HepG2 (cell line): Measurements from ENCODE around the gene ARL8A. TPM values are rescaled to one million over a fixed set of nuclear protein-coding genes. Genes with fewer than 3 reads are reported as not detected.
"Not testable (repeated sequence)": the region's sequence is repeated elsewhere in the genome, so short reads cannot be mapped to it uniquely, and the experiment has no call there.

Experiments
- ATAC-seq: fragments of 200-7000 bp; cut with Tn5 transposase; 3 replicates; pipeline ENCODE4 v1.9.1; 2020; ENCODE audit warnings: mild to moderate bottlenecking, moderate library complexity
- BruUV-seq: library from RNA; stranded (reverse); fragments of 400-500 nt; replicated peaks from 2 replicates; lab custom pipeline; 2021; lab: Mats Ljungman, UMichigan
- CTCF ChIA-PET: fragments of 300-600 bp; formaldehyde crosslinking; extraction: SDS; loops from one replicate; lab custom pipeline; 2021; ENCODE audit warnings: low total read pairs, inconsistent platforms, low intra/inter-chr PET ratio; lab: Yijun Ruan, JAX
- POLR2A ChIA-PET: fragments of 350-600 bp; sonication (Branson Sonifier 250); formaldehyde crosslinking; loops from one replicate; lab custom pipeline; 2020; ENCODE audit warnings: antibody characterized with exemption, inconsistent platforms; lab: Yijun Ruan, JAX
- DNase-seq: peaks from one replicate; pipeline ENCODE4 v3.0.0-alpha.2; 2015; ENCODE audit warnings: low spot score
- FAIRE-seq: peaks from 3 replicates; lab custom pipeline; 2011; peaks lifted over from hg19 to GRCh38; lab: Jason Lieb, UNC
- H2AFZ ChIP-seq: one replicate; pipeline ENCODE4 v1.6.1; 2011; ENCODE audit warnings: low read length, inconsistent platforms
- H3K27ac ChIP-seq: fragments of 300-600 bp; 3 replicates; pipeline ENCODE4 v1.8.0; 2011; ENCODE audit warnings: mixed run types, mild to moderate bottlenecking, mixed read lengths, low read length, inconsistent platforms; ENCODE audit not compliant: insufficient read depth; ENCODE audit errors: extremely low read length
- H3K27me3 ChIP-seq, 2 experiments: fragments of 200-600 bp in 1 of 2; 2 replicates in 1 of 2; 3 replicates in 1 of 2; pipeline versions ENCODE4 v1.6.0 to v1.8.0; 2011; ENCODE audit warnings: low read length in 2 of 2, mild to moderate bottlenecking in 2 of 2, moderate library complexity in 2 of 2, inconsistent platforms in 1 of 2; ENCODE audit not compliant: insufficient read depth in 2 of 2, control insufficient read depth in 1 of 2
- H3K36me3 ChIP-seq, 2 experiments: fragments of 200-600 bp in 1 of 2; replicated peaks in 1 of 2; 2 replicates in 1 of 2; 3 replicates in 1 of 2; pipeline versions ENCODE4 v1.5.1 to v1.8.0; 2011; ENCODE audit warnings: low read length in 2 of 2, inconsistent platforms in 1 of 2; ENCODE audit not compliant: insufficient read depth in 2 of 2, control insufficient read depth in 1 of 2
- H3K4me1 ChIP-seq: 2 replicates; pipeline ENCODE4 v1.5.1; 2012; ENCODE audit warnings: low read length, inconsistent platforms; ENCODE audit not compliant: insufficient read depth
- H3K4me2 ChIP-seq: 2 replicates; pipeline ENCODE4 v1.6.0; 2011; ENCODE audit warnings: low read depth, low read length, inconsistent platforms
- H3K4me3 ChIP-seq, 3 experiments: fragments of 200-600 bp in 1 of 3; sonication (generic), shearing (Covaris generic) in 1 of 3; replicated peaks in 1 of 3; 2 replicates each; pipeline ENCODE4 v1.5.1; 2011 to 2016; ENCODE audit warnings: low read length in 3 of 3, inconsistent platforms in 2 of 3, low read depth in 2 of 3, mild to moderate bottlenecking in 2 of 3, control low read depth in 1 of 3, mixed read lengths in 1 of 3; ENCODE audit not compliant: insufficient read depth in 1 of 3
- H3K79me2 ChIP-seq: one replicate; pipeline ENCODE4 v1.6.1; 2011; ENCODE audit warnings: low read length, inconsistent platforms; ENCODE audit not compliant: insufficient read depth
- H3K9ac ChIP-seq: 2 replicates; pipeline ENCODE4 v1.6.0; 2011; ENCODE audit warnings: mild to moderate bottlenecking, low read depth, low read length, inconsistent platforms; ENCODE audit not compliant: insufficient read depth
- H3K9me3 ChIP-seq: 2 replicates; pipeline ENCODE4 v1.5.1; 2012; ENCODE audit warnings: mild to moderate bottlenecking, low read length
- H4K20me1 ChIP-seq: 2 replicates; pipeline ENCODE4 v1.6.0; 2011; ENCODE audit warnings: inconsistent platforms, mild to moderate bottlenecking, low read length, moderate library complexity; ENCODE audit not compliant: insufficient read depth
- TAF15 ChIP-seq: fragments of 200-400 bp; formaldehyde crosslinking; IDR thresholded peaks from one replicate; pipeline ENCODE4 v1.6.1; 2018; ENCODE audit warnings: mild to moderate bottlenecking, low read depth, low read length; ENCODE audit not compliant: poor library complexity, severe bottlenecking
- XRCC5 ChIP-seq: fragments of 200-400 bp; formaldehyde crosslinking; optimal IDR thresholded peaks from 2 replicates; pipeline ENCODE3; 2017; ENCODE audit warnings: mild to moderate bottlenecking, low read length
- ZNF775 ChIP-seq: sonication (generic); formaldehyde crosslinking; IDR thresholded peaks from 2 replicates; pipeline ENCODE4 v1.4.0; 2020; ENCODE audit warnings: missing genetic modification reagents, mild to moderate bottlenecking, moderate library complexity, borderline replicate concordance
- WGBS: methylation state at CpG from one replicate; pipeline ENCODE4 v1.1.6; 2017; ENCODE audit warnings: low lambda C conversion rate; 5-methylcytosine and 5-hydroxymethylcytosine counted together
- in situ Hi-C: cut with HindIII; loops from 2 replicates; pipeline ENCODE4 v1.10.0; 2017; ENCODE audit warnings: low pct_unique_long_range_greater_than_20kb; ENCODE audit not compliant: extremely low pct_ligation_motif_present
- intact Hi-C: fragments of 100-400 bp; cut with micrococcal nuclease; formaldehyde crosslinking; loops from one replicate; pipeline ENCODE4 v1.10.0; 2022; ENCODE audit not compliant: unreplicated experiment
- polyA plus RNA-seq, 8 experiments: library from polyadenylated mRNA; depleted of rRNA in 3 of 8; stranded (reverse) in 7 of 8; unstranded in 1 of 8; fragments of >200 nt; fragmentation: Illumina TruSeq in 4 of 8; extraction: Trizol in 4 of 8; gene quantifications; 2 replicates each; pipeline versions ENCODE4 v1.2.1 to v1.2.3, GENCODE V29; 2011 to 2016; ENCODE audit warnings: low read depth in 4 of 8, missing spikeins in 1 of 8, mixed read lengths in 1 of 8; ENCODE audit not compliant: insufficient read depth in 1 of 8
- total RNA-seq, 5 experiments: library from RNA; depleted of rRNA; stranded (reverse); fragments of >200 nt; fragmentation: Illumina TruSeq; extraction: Trizol; gene quantifications; 2 replicates each; pipeline ENCODE4 v1.2.3, GENCODE V29; 2016; ENCODE audit warnings: low read depth in 1 of 5
- TF ChIP-seq, protein P1 (sequence below), 2 experiments: fragments of 450-650 bp in 1 of 2; sonication (generic) in 1 of 2; formaldehyde crosslinking in 1 of 2; IDR thresholded peaks; 2 replicates each; pipeline versions ENCODE4 v1.6.1 to v1.8.0; 2016 to 2022; ENCODE audit warnings: antibody characterized with exemption in 1 of 2, mild to moderate bottlenecking in 1 of 2, missing genetic modification reagents in 1 of 2

Gene ARL8A
- total and polyA plus RNA-seq, 2 of the 13 experiments (the other 11 are each of a cell fraction or from before 2014, with no cell fraction given), result 2.7 to 23.4 TPM

DNA sequence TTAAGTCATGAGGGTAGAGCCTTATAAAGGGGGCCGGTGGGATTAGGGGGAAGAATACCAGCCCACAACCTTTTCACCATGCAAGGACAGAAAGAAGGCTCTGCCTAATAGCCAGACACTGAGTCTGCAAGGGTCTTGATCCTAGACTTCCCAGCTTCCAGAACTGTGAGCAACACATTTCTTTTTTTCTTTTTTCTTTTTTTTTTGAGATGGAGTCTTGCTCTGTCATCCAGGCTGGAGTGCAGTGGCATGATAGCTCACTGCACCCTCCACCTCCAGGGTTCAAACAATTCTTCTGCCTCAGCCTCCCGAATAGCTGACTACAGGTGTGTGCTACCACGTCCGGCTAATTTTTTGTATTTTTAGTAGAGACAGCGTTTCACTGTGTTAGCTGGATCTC, 1.7 kb upstream of the ARL8A start (continued):
- TF ChIP-seq, protein P1, sequence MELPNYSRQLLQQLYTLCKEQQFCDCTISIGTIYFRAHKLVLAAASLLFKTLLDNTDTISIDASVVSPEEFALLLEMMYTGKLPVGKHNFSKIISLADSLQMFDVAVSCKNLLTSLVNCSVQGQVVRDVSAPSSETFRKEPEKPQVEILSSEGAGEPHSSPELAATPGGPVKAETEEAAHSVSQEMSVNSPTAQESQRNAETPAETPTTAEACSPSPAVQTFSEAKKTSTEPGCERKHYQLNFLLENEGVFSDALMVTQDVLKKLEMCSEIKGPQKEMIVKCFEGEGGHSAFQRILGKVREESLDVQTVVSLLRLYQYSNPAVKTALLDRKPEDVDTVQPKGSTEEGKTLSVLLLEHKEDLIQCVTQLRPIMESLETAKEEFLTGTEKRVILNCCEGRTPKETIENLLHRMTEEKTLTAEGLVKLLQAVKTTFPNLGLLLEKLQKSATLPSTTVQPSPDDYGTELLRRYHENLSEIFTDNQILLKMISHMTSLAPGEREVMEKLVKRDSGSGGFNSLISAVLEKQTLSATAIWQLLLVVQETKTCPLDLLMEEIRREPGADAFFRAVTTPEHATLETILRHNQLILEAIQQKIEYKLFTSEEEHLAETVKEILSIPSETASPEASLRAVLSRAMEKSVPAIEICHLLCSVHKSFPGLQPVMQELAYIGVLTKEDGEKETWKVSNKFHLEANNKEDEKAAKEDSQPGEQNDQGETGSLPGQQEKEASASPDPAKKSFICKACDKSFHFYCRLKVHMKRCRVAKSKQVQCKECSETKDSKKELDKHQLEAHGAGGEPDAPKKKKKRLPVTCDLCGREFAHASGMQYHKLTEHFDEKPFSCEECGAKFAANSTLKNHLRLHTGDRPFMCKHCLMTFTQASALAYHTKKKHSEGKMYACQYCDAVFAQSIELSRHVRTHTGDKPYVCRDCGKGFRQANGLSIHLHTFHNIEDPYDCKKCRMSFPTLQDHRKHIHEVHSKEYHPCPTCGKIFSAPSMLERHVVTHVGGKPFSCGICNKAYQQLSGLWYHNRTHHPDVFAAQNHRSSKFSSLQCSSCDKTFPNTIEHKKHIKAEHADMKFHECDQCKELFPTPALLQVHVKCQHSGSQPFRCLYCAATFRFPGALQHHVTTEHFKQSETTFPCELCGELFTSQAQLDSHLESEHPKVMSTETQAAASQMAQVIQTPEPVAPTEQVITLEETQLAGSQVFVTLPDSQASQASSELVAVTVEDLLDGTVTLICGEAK (IDR thresholded peaks at IDR 0.05), result no peak
- TF ChIP-seq, protein P1 (CRISPR knock-in tag; IDR thresholded peaks at IDR 0.05), result no peak
- TF ChIP-seq XRCC5 (no peak), ZNF775 (no peak), TAF15 (no peak)
- TF ChIP-seq, all 625 proteins: peak for 0

DNA sequence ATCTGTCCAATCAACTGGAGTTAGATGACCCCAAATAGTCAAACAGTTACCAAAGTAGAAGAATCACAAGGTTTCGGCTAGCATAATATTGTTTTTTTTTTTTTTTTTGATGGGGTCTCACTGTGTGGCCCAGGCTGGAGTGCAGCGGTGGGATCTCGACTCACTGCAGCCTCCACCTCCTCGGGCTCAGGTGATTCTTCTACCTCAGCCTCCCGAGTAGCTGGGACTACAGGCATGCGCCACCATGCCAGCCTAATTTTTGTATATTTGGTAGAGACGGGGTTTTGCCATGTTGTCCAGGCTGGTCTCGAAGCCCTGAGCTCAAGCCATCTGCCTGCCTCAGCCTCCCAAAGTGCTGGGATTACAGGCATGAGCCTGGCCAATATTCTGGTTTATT, 1.2 kb upstream of the ARL8A start:
- BruUV-seq, H3K79me2 ChIP-seq, H3K4me2 ChIP-seq, H2AFZ ChIP-seq, POLR2A ChIA-PET, H3K9ac ChIP-seq, H3K36me3 ChIP-seq, FAIRE-seq, DNase-seq, in situ Hi-C loops, ATAC-seq, H3K4me3 ChIP-seq, intact Hi-C loops, H3K27ac ChIP-seq, CTCF ChIA-PET, H4K20me1 ChIP-seq, H3K9me3 ChIP-seq: not testable (repeated sequence)
- peaks cover 0 to 54% of the 10 kb centered on the region in 2 experiments; a peak in 4 of 5 replicates for H3K27me3 ChIP-seq
- H3K4me1 ChIP-seq, result peaks cover 28% of the 10 kb centered on the region
- 54% methylated on average over 8 of the region's 8 CpGs for WGBS
